ENCODE results near the gene RTN4RL2.
A peak's percentile ranks its signal among the peaks of the same experiment; 100 is the strongest.

The RTN4RL2 gene

GRCh38 chr11:57511741-57512430 lies 51.6 kb downstream of the RTN4RL2 start:
- no peak for TF ChIP-seq CTCF (IDR thresholded peaks at IDR 0.05; ENCODE audit: low read depth, low read length, missing control alignments)
- DNase-seq (ENCODE audit: low read depth) = no peak
- in situ Hi-C loops (cut with HindIII; ENCODE audit: low sequenced_read_pairs) = no loop called here
- H3K4me3 ChIP-seq (ENCODE audit: low read depth, low read length) = no peak overlapping the region

DNA sequence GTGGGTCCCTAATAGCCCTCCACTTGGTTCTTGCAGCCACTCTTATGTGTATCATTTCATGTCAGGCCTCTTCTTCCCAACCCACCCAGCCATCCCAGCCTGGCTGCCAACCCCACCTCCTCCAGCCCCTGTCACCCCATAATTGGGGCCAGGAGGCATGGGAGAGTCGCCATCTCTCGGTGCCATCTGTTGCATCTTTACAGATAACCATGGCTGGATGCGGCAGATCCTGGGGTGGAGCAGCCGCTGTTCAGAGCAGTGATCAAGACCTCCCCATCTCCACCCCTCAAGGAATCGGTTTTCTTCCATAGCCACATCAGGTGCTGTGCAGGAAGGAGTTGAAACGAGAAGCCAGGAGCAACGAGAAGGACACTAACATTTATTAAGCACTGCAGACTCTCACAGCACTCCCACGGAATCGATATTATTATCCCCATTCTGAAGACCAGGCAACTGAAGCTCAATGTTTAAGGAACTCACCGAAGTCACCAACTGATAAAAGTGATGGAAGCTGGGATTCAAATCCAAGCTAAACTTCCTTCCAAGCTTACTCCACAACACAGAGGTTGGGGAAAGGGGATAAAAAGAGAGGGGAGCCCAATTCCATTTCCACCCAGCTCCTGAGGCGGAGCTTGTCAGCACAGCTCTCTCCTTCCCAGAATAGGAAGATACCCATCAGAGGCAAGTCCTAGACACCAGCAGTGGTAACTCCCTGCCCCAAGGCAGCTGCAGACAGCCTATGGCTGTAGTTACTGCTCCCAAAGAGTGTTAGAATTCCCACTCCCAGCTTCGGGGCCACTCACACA lies 52.5 kb downstream of the RTN4RL2 start:
- no peak overlapping the region for H3K4me3 ChIP-seq (ENCODE audit: low read depth, low read length)
- in situ Hi-C loops (cut with HindIII; ENCODE audit: low sequenced_read_pairs) = no loop called here
- DNase-seq (ENCODE audit: low read depth) = no peak
- no peak for TF ChIP-seq CTCF (IDR thresholded peaks at IDR 0.05; ENCODE audit: low read depth, low read length, missing control alignments)

DNA sequence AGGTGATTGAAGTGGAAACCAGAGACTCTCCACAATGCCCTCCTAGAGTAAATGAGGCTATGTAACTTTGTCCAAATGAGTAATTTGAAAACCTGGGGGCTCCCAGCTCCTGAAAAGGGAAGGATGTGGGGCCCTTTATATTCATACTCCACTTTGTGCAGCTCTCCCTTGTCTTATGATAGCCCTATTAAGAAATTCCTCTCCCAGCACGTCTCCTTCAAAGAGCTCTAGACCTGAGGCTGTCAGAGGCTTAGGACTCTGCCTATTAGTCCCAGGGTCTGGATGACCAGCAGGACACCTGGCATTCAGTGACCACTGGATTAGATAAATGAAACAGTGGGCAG lies 53.1 kb downstream of the RTN4RL2 start:
- no peak for TF ChIP-seq CTCF (IDR thresholded peaks at IDR 0.05; ENCODE audit: low read depth, low read length, missing control alignments)
- H3K4me3 ChIP-seq (ENCODE audit: low read depth, low read length) = no peak overlapping the region
- DNase-seq (ENCODE audit: low read depth) = no peak
- in situ Hi-C loops (cut with HindIII; ENCODE audit: low sequenced_read_pairs) = no loop called here

DNA sequence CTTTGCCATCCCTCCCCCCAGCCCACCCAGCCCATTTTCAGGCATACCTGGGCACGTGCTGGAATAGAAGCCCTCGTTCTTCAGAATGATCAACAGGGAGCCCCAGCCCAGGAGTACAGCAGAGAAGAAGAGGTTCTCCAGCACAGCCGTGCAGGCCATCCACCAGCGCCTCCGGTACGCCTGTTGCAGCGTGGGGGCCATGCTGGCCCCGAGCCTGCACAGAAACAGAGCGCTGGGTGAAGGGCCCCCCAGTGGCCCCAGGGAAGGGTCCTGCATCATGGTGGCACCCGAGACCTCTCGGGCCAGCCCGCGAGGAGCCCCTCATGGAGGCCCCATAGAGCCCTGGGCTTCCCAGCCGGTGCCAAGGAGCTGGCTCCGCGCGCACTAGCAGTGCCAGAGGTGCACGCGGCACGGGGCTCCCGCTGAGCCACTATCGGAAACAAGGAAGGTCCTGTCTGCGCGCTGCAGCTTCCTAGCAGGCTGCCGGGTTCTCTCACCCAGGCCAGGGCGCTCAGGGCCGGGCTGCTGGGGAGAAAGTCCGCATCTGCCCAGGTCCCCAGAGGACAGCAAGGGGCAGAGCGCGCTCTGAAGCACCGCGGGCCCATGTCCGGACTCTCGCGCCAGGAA lies 53.7 kb downstream of the RTN4RL2 start:
- H3K4me3 ChIP-seq (ENCODE audit: low read depth, low read length) = peak overlapping the region; percentile 80
- in situ Hi-C loops (cut with HindIII; ENCODE audit: low sequenced_read_pairs) = no loop called here
- no peak for DNase-seq (ENCODE audit: low read depth)
- no peak for TF ChIP-seq CTCF (IDR thresholded peaks at IDR 0.05; ENCODE audit: low read depth, low read length, missing control alignments)

DNA sequence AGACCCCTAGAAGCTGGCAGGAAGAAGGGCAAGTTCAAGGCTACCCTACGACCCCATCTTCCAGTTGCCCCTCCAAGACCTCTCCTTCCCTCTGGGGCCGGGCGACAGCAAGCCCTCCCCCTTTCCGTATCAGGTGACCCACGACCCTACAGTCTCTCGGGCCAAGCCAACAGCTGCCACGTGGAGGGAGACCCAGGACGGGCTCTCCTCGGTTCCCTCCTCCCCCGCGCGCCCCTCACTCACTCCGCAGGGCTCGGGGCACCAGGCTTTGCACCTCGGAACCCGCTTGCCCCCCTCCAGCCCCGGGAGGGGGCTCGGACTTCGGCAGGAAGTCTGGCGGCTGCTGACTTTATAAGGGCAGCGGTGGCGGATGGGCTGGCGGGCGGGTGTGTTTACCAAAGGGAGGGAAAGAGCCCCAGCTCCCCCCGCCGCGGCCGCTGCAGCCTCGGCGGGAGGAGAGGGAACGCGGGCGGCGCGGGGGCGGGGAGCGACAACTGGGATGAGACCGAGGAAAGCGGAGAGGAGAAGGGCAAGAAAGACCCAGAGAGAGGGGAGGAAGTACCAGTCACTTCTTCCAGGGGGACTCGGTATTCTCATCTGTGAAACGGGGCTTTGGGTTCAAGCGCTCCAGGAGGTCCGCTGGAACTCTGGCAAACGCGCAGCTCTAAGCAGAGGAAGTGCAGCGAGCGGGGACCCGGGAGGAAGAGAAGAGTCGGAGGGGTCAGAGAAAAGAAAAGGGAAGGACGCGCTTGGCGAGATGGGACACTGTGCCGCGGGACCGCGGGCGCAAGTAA lies 54.4 kb downstream of the RTN4RL2 start:
- in situ Hi-C loops (cut with HindIII; ENCODE audit: low sequenced_read_pairs) = no loop called here
- H3K4me3 ChIP-seq (ENCODE audit: low read depth, low read length) = peak overlapping the region; percentile 80
- no peak for DNase-seq (ENCODE audit: low read depth)
- TF ChIP-seq CTCF (IDR thresholded peaks at IDR 0.05; ENCODE audit: low read depth, low read length, missing control alignments) = no peak
